Memory B cell (primary cell): ENCODE results near the gene C11orf21.

Source experiments
- ATAC-seq: fragments of 150-1000 bp; cut with Tn5 transposase; 2 replicates; pipeline ENCODE4 v1.10.0; 2021; ENCODE audit warnings: low read depth, mild to moderate bottlenecking, moderate library complexity
- DNase-seq, 2 donors: peaks; one replicate each; pipeline ENCODE4 v3.0.0; 2022; ENCODE audit warnings: low spot score in 2 of 2
- H3K27ac Mint-ChIP-seq: one replicate; pipeline ENCODE4 v1.8.0; 2022; ENCODE audit warnings: mild to moderate bottlenecking, moderate library complexity, mixed read lengths
- H3K27me3 Mint-ChIP-seq: one replicate; pipeline ENCODE4 v1.8.0; 2022; ENCODE audit warnings: mixed read lengths
- H3K36me3 Mint-ChIP-seq: one replicate; pipeline ENCODE4 v1.8.0; 2022; ENCODE audit warnings: mild to moderate bottlenecking, mixed read lengths
- H3K4me1 Mint-ChIP-seq: one replicate; pipeline ENCODE4 v1.8.0; 2022; ENCODE audit warnings: mixed read lengths
- H3K4me3 Mint-ChIP-seq: one replicate; pipeline ENCODE4 v1.8.0; 2022; ENCODE audit warnings: mild to moderate bottlenecking, moderate library complexity, mixed read lengths
- H3K9me3 Mint-ChIP-seq: one replicate; pipeline ENCODE4 v1.8.0; 2022; ENCODE audit warnings: mixed read lengths

C11orf21 gene

DNA sequence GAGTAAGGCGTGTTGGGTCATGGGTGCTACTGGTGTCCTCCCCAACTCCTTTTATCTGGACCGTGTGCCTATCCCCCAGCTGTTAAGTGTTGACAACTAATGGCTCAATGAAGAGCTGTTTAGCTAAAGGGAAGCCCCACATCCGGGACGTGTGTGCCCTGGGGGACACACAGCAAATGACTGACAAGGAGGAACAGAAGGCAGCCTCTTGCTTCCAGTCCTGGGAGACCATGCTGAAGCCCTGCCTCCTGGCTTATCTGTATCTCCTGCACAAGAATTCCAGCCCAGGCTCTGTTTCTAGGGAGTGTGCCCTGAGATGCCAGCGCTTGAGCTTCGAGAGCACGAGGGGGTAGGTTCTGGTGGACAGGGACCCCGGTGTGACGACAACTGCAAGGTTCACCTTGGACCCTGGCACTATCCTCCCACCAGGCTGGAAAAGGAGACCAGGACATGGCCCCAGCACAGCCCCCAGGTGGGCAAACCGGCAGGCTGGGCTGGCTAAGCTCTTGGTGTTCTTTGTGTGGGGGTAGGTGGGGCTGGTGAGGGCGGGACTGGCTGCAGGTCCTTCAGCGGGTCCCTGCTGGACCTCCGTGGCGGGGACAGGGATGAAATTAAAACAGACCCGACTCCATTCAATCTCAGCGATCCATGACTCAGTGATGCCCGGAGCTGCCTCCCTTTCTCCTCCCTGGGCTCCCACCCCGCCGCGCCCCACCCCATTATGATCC is 52.4 kb downstream of the C11orf21 start:
- Mint-ChIP-seq H3K9me3 (peaks cover 1% of the 10 kb centered on the region), H3K27ac (no peak overlapping the region), H3K4me1 (no peaks in the 10 kb centered on the region), H3K4me3 (no peak overlapping the region), H3K27me3 (peaks cover 4% of the 10 kb centered on the region), H3K36me3 (no peaks in the 10 kb centered on the region)
- DNase-seq: no peak
- ATAC-seq: no peak

DNA sequence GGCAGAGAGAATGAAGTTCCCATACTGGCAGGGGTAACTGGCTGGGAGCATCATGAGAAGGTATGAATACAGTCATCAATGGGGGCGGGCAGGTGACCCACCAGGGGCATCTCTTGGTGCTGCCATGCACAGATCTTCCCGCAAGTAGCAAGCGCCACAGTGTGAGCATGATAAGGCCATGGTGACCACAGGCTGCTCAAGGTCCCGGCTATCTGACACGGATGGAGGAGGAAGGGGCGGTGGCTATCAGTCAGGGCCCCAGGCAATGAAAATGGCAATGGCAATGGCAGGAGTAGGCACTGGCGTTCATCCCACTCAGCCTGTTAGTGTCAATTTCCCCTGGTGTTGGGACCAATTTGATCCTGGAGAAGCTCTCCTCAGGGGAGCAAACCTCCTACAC is 53.0 kb downstream of the C11orf21 start:
- peaks cover 4% of the 10 kb centered on the region for H3K27me3 Mint-ChIP-seq
- H3K36me3 Mint-ChIP-seq: no peaks in the 10 kb centered on the region
- peaks cover 1% of the 10 kb centered on the region for H3K9me3 Mint-ChIP-seq
- no peak for ATAC-seq
- no peak overlapping the region for H3K27ac Mint-ChIP-seq
- H3K4me1 Mint-ChIP-seq: no peaks in the 10 kb centered on the region
- DNase-seq: no peak
- no peak overlapping the region for H3K4me3 Mint-ChIP-seq

DNA sequence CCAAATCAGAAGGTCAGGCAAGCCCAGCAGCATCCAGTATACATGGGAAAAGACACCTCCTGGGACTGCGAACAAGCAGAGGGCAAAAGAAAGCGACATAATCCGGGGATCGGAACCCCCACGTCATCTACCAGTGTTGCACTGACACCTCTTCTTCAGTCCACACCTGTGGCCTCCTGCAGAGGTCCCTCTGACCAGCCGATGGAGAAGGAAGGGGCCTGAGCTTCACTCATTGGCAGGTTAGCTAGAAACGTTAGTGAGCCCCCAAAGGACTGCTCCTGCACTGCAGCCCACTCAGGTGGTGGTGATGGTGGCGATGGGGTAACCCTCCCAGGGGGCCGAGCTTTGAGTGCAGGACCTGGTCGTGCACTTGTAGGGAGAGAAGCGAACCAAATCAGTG is 53.5 kb downstream of the C11orf21 start:
- no peak for ATAC-seq
- Mint-ChIP-seq H3K27ac (no peak overlapping the region), H3K4me3 (no peak overlapping the region), H3K9me3 (no peaks in the 10 kb centered on the region), H3K4me1 (no peaks in the 10 kb centered on the region), H3K36me3 (no peaks in the 10 kb centered on the region), H3K27me3 (peaks cover 5% of the 10 kb centered on the region)
- DNase-seq: no peak

DNA sequence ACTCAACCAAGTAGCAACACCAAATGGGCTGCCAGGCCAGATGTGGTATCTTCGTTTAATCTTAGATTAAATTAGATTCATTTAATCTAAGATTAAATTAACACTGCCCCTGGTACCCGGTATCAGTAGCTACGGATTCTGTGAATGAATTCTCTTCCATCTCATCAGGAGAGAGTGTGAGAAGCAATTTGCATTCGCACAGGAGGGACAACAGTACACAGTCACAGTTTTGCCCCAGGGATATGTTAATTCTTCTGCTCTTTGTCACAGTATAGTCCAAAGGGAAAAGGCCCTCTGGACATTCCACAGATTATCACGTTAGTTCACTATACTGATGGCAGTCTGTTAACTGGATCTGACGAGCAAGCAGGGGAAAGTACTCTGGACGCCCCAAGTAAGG is 54.2 kb downstream of the C11orf21 start:
- Mint-ChIP-seq H3K9me3 (peaks cover 4% of the 10 kb centered on the region), H3K36me3 (no peaks in the 10 kb centered on the region), H3K27me3 (peaks cover 6% of the 10 kb centered on the region), H3K4me1 (no peaks in the 10 kb centered on the region), H3K4me3 (no peak overlapping the region), H3K27ac (no peak overlapping the region)
- DNase-seq (no peak), ATAC-seq (no peak)
